GM12872 (cell line): ENCODE data around the gene NFIL3.

Experiments
- TF ChIP-seq, protein P1 (sequence below): IDR thresholded peaks from 3 replicates; pipeline ENCODE4 v1.5.1; 2011; ENCODE audit warnings: low read depth, mild to moderate bottlenecking, low read length, moderate library complexity; ENCODE audit not compliant: insufficient read depth

Gene NFIL3

DNA sequence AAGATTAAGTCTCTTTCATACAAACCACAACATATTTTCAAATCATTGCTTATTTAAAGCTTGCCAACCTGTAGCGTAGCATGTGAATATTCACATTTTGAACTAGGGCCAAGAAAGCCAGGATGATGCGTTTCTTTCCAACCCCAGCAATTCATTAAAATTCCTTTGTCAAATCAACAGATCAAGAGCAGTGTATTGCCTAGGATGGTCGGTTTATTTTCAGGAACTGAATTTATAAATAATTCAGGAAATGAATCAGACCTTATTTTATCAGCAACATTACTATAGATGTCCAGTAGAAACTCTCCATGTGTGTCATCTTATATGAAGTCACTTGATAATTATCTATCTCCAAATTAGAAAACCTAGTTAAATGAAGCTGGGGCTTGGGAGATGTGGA lies 48.7 kb downstream of the NFIL3 start:
- TF ChIP-seq, protein P1, sequence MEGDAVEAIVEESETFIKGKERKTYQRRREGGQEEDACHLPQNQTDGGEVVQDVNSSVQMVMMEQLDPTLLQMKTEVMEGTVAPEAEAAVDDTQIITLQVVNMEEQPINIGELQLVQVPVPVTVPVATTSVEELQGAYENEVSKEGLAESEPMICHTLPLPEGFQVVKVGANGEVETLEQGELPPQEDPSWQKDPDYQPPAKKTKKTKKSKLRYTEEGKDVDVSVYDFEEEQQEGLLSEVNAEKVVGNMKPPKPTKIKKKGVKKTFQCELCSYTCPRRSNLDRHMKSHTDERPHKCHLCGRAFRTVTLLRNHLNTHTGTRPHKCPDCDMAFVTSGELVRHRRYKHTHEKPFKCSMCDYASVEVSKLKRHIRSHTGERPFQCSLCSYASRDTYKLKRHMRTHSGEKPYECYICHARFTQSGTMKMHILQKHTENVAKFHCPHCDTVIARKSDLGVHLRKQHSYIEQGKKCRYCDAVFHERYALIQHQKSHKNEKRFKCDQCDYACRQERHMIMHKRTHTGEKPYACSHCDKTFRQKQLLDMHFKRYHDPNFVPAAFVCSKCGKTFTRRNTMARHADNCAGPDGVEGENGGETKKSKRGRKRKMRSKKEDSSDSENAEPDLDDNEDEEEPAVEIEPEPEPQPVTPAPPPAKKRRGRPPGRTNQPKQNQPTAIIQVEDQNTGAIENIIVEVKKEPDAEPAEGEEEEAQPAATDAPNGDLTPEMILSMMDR = no peak

DNA sequence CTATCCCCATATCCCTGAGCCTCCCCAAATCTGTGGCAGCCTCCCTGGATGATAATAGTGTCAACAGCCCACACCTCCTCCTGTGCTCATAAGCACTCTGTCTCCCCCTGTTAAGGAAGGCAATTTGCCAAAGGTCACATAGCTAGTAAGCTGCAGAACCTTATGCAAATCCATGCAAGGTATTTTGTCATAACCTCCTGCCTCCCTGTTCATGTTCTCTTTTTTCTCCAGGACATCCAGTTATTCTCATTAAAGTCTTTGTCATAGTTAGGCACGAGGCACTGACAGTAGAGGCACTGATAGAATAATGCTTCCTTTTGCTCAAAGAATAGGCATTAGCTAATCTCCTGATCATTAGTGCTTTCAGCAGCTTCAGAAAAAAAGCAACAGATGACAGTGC lies 51.7 kb downstream of the NFIL3 start:
- TF ChIP-seq, protein P1 = no peak

DNA sequence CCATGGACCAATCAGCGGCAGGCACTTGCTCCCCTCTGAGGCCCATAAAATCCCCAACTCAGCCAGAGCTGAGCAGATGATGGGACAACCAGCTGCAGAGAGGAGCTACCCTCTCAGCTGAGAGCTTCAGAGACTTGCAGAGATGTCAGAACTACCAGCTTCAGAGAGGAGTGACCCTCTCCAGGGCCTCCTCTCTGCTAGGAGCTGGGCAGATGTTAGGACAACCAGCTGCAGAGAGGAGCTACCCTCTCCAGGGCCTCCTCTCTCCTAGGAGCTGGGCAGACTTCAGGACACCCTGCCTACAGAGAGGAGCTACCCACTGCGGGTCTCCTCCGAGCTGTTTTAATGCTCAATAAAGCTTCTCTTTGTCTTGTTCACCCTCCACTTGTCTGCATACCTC lies 58.9 kb downstream of the NFIL3 start:
- TF ChIP-seq, protein P1 = no peak

DNA sequence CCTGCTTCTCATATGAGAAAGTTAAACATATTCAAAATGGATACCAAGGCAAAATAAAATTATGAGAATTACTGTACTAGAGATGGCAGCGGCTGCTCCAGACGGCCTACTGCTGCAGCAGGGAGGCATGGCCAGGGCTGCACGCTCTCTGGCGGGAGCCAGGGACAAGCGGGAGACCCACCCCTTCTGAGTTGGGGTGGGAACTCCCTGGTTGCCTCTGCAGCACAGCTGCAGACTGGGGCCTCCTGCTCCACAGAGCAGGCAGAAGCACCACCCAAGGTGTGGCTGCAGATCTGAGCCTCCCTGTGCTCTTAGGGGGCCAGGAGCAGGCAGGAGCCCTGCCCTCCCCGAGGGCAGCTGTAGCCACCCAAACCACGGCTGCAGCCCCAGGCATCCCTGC lies 59.6 kb downstream of the NFIL3 start:
- TF ChIP-seq, protein P1 = no peak

DNA sequence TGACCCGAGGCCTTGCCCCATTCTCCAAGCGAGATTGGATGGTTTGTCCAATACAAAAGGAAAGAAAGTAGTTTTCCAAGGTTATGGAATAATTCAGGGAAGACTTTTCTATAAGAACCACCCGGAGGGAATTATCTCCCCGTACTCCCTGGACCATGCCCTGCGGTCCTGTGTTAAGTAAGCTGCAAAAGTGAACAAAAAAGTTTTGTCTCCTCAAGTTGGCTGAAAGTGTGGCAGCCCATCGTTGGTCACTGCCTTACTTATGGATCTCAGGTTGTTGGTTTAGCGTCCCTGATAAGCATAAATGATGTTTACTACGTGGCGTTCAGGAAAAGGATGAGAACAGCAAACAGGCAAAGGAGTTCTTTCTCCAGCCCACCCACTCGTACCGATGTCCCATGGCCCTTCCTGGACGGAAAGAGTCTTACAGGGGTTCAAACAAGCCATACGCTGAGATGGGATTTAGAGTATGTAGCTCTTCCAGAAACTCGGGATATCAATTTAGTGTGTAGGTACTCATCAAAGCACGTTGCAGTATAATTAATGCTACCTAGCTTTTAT lies 61.5 kb downstream of the NFIL3 start:
- TF ChIP-seq, protein P1 = no peak

DNA sequence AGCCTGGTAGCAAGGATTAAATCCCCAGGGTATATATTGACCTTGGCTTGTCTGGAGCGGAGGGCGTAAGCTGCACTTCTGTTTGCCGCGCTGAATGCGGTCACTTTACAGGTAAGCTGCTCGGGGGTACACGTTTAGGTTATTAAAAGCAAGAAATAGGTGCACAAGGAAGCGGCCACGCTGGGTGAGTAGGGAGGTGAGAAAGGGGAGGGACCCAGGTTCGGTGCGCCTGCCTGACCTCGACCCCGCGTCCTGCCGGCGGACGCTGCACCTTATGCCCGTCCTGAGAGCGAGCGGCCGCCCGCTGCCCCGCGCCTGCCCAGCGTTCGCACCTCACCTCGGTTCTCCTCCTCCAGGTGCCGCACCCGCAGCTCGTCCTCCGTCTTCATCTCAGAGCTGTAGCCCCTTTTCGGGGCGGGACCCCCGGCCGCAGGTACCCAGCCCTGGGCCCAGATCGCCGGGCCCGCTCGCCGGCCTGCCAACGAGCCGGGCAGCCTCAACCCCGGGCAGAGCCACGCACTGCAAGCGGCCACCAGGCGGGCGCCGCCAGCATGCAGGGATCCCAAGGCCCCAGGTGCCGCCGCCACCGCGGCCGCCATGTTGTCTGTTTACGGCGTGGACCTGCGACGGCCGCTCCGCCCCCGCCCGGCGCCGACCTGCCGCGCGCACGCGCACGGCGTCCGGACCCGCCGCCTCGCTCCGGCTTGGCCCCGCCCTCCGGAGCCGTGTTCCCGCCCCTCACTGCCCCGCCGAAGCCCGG lies 62.2 kb downstream of the NFIL3 start, which contains the start of gene AUH:
Gene AUH, minus strand, starts transcription at position 628 of the 760 bp plus-strand sequence. Its CDS starts 29 bp downstream, at position 599.
- TF ChIP-seq, protein P1 = no peak

DNA sequence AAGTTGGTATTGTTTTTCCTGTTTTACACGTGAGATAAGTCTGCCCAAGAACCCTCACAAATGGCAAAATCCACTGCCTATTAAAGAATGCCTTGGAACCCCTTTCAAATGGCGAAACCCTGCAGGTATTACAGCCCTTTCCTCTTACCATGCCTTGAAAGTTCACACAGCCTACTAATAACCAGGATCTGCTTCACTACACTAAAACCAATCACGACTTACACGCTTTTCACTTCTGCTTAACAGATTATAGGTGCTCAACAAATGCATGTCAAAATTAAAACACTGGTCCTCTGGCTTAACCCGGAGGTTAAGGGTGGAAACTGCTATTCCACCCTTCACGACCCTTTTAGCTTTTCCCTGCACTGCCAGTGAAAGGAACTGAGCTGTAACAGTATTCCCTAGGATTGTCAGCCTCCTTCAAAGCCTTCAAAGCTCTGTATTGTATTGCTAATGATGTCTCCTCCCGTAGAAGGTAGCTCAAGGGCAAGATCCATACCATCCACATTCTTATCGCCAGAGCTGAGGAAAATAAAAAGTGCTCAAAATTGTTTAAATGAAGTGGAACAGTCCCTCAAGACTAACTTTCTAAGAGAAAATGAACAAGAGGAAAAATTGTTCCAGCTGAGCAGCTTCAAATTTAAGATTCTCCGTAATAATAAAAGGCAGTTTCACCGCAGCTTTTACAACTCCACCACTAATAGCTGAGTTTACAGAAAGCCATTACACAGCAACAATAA lies 62.9 kb downstream of the NFIL3 start:
- TF ChIP-seq, protein P1 = no peak
